Neural cell (in vitro differentiated cells): Measurements from ENCODE around the gene DIS3L2.

Source experiments
- EP300 ChIP-seq: fragments of 450-650 bp; conservative IDR thresholded peaks from 2 replicates; pipeline ENCODE4 v1.6.1; 2014; ENCODE audit warnings: antibody characterized with exemption, mild to moderate bottlenecking, moderate library complexity; ENCODE audit not compliant: poor library complexity, severe bottlenecking
- EZH2 ChIP-seq: fragments of 200-600, 300-800 bp; shearing (Covaris generic), sonication (generic); IDR thresholded peaks from 2 replicates; pipeline ENCODE4 v1.6.1; 2014; ENCODE audit warnings: antibody characterized with exemption, low read length, borderline replicate concordance, mild to moderate bottlenecking; ENCODE audit not compliant: insufficient read depth, poor library complexity, severe bottlenecking
- MXI1 ChIP-seq: fragments of 450-650 bp; conservative IDR thresholded peaks from 2 replicates; pipeline ENCODE4 v1.6.1; 2014; ENCODE audit warnings: antibody characterized with exemption, mild to moderate bottlenecking; ENCODE audit not compliant: poor library complexity, severe bottlenecking
- POLR2AphosphoS5 ChIP-seq: IDR thresholded peaks from 2 replicates; pipeline ENCODE4 v1.6.1; 2012
- RAD21 ChIP-seq: fragments of 450-650 bp; conservative IDR thresholded peaks from 2 replicates; pipeline ENCODE4 v1.6.1; 2014; ENCODE audit warnings: antibody characterized with exemption, mild to moderate bottlenecking, moderate library complexity
- TAF1 ChIP-seq: IDR thresholded peaks from 2 replicates; pipeline ENCODE4 v1.6.1; 2012; ENCODE audit warnings: low read depth
- TF ChIP-seq, protein P1 (sequence below): fragments of 450-650 bp; IDR thresholded peaks from 2 replicates; pipeline ENCODE4 v1.5.1; 2014; ENCODE audit warnings: antibody characterized with exemption, mild to moderate bottlenecking, moderate library complexity; ENCODE audit not compliant: poor library complexity, severe bottlenecking
- TF ChIP-seq, protein P2 (sequence below): IDR thresholded peaks from 2 replicates; pipeline ENCODE4 v1.6.1; 2012; ENCODE audit warnings: borderline replicate concordance

DNA sequence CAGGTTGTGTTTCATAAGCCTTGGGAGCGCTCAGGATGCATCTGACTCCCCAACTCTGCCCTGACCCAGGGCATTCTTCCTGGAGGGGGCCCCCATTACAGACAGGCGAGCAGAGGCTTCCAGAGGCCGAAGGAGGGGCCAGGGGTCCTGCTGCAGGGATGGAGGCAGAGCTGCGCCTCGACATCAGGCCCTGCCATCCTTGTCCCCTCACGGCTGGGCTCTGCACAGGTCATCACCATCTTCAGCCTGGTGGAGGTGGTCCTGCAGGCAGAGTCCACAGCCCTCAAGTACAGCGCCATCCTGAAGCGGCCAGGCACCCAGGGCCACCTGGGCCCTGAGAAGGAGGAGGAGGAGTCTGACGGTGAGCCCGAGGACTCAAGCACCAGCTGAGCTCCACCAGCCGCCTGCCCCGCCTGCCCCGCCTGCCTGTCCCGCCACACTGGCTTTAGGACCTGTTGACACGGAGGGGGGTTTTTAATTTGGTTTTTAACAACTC, 374.8 kb downstream of the DIS3L2 start:
- TF ChIP-seq POLR2AphosphoS5 (no peak), TAF1 (no peak), EP300 (no peak), RAD21 (no peak), EZH2 (no peak), MXI1 (no peak)
- TF ChIP-seq, protein P1, sequence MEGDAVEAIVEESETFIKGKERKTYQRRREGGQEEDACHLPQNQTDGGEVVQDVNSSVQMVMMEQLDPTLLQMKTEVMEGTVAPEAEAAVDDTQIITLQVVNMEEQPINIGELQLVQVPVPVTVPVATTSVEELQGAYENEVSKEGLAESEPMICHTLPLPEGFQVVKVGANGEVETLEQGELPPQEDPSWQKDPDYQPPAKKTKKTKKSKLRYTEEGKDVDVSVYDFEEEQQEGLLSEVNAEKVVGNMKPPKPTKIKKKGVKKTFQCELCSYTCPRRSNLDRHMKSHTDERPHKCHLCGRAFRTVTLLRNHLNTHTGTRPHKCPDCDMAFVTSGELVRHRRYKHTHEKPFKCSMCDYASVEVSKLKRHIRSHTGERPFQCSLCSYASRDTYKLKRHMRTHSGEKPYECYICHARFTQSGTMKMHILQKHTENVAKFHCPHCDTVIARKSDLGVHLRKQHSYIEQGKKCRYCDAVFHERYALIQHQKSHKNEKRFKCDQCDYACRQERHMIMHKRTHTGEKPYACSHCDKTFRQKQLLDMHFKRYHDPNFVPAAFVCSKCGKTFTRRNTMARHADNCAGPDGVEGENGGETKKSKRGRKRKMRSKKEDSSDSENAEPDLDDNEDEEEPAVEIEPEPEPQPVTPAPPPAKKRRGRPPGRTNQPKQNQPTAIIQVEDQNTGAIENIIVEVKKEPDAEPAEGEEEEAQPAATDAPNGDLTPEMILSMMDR, result no peak
- TF ChIP-seq, protein P2, sequence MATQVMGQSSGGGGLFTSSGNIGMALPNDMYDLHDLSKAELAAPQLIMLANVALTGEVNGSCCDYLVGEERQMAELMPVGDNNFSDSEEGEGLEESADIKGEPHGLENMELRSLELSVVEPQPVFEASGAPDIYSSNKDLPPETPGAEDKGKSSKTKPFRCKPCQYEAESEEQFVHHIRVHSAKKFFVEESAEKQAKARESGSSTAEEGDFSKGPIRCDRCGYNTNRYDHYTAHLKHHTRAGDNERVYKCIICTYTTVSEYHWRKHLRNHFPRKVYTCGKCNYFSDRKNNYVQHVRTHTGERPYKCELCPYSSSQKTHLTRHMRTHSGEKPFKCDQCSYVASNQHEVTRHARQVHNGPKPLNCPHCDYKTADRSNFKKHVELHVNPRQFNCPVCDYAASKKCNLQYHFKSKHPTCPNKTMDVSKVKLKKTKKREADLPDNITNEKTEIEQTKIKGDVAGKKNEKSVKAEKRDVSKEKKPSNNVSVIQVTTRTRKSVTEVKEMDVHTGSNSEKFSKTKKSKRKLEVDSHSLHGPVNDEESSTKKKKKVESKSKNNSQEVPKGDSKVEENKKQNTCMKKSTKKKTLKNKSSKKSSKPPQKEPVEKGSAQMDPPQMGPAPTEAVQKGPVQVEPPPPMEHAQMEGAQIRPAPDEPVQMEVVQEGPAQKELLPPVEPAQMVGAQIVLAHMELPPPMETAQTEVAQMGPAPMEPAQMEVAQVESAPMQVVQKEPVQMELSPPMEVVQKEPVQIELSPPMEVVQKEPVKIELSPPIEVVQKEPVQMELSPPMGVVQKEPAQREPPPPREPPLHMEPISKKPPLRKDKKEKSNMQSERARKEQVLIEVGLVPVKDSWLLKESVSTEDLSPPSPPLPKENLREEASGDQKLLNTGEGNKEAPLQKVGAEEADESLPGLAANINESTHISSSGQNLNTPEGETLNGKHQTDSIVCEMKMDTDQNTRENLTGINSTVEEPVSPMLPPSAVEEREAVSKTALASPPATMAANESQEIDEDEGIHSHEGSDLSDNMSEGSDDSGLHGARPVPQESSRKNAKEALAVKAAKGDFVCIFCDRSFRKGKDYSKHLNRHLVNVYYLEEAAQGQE, result no peak
